Stimulated activated CD4-positive, alpha-beta T cell treated with anti-CD3 and anti-CD28 coated beads, Interleukin-1b, Interleukin-23, amount 100 ng/mL, for 1 hour (primary cell): ENCODE results near the gene MKS1.

ENCODE experiments used
- DNase-seq, 2 donors: peaks; one replicate each; pipeline ENCODE4 v3.0.0-alpha.2; 2020; ENCODE audit warnings: low read depth in 2 of 2

MKS1 gene

DNA sequence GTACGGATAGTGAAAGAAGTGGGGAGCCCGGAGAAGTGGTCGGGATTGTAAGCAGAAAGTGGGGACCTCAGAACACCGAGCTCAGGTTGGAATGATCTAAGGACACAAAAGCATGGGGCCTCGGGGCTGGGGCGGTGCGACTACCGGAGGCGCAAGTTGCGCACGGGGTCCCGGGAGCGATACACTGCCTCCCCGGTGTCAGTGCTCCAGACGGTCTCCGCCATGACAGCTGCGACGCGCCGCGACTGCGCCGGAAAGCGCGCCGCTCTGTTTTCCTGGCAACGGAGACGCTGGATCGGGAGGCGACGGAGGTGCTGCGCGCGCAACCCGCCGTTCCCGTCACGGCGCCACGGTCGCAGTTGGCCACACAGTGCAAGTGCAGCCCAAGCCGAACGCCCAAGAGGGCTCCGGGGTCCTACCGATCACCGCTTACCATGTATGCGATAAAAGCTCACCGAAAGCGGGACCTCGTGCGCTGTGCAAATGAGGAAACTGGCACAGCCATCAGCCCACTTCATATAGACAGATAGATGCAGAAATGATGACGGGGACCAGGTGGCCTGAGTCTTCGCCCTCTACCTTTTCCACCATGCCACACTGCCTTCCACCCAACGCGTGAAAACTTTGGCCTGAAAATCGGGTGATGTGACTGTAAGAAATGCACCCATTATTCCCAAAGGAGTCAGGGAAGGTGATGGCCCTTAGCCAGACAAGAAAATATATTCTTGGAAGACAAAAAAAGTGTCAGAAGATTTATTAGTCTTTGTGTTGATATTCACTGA lies at the start of gene MKS1:
Gene MKS1 (minus strand): TSS at position 249 of the 782 bp plus-strand sequence. CDS start 25 bp downstream, at position 224.
- DNase-seq = peak; percentile 88 to 89

DNA sequence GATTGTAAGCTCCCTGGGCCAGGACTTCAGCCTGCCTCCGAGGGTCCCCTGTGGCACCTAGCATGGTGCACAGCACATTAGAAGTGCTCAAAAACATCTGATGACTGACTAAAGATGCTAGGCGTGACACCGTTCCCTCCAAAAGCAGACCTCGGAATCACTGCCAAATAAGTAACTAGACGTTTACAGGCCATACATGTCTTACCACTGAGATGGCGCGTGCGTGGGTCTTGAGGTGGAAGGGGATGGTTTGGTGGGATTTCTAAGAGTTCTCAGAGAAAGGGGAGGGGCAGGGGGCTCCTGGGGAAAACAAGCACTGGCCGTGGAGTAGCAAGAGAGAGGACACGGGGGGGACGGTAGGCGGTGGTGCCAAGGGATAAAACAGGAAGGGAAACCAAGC lies 49.3 kb upstream of the MKS1 start:
- no peak for DNase-seq

DNA sequence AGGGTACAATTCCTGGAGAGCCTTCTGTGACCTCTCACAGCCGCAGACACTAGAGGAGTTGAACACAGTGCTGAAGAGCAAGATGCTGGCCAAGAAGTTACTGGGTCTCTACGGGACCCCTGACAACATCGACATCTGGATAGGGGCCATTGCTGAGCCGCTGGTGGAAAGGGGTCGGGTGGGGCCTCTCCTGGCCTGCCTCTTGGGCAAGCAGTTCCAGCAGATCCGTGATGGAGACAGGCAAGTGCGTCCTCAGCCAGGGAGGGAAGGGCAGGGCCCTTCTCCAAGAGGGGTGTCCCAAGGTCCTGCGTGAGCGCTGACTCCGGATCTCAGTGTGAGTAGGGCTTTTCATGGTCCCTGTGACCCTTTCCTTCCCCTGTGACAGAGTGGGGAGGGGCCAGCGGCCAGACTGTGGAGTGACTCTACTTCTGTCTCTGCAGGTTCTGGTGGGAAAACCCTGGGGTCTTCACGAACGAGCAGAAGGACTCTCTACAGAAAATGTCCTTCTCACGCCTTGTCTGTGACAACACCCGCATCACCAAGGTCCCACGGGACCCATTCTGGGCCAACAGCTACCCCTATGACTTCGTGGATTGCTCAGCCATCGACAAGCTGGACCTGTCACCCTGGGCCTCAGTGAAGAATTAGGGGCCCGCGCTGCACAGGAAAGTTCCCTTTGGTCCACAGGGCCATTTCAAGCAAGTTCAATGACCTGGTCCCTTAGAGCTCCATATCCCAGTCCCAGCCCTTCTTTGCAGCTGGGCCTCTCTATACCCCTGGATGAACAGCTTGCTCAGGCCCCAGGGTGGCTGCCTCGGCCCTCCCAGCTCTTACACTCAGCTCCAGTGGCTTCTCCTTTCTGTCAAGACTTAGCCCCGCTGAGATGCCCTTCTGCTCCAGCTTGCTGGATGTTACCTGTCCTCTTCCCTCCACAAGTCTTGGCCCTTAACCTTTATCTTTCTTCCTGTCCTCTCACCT lies 48.6 kb upstream of the MKS1 start:
- DNase-seq = no peak

DNA sequence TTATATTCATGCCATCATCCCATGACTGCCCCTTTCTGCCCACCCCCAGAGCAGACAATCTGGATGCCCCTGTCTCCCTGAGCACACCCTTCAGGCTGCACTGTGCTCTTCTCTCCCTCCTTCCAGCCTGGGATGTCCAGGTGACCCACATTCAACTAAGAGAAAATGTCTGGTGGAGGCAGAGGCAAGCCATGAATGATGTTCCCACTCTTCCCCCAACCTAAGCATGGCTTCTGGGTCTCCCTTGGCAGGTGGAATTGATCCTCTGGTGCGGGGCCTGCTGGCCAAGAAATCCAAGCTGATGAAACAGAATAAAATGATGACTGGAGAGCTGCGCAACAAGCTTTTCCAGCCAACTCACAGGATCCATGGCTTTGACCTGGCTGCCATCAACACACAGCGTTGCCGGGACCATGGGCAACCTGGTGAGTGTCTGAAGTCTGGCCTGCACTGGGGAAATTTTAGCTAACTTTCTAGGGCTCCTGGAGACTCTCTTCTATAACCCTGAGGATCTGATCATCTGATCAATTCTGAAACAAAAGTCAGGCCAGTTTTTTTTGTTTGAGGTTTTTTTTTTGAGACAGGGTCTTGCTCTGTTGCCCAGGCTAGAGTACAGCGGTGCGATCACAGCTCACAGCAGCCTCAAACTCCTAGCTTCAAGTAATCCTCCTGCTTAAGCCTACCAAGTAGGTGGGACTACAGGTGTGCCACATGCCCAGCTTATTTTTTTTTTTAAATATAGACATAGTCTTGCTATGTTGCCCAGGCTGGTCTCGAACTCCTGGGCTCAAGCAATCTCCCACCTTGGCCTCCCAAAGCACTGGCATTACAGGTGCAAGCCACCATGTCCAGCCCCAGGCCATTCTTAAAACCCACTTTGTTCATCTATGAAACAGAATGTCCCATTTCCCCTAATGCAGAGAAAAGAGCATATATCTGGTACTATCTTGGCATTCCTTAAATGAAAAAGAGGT lies 47.1 kb upstream of the MKS1 start:
- no peak for DNase-seq

DNA sequence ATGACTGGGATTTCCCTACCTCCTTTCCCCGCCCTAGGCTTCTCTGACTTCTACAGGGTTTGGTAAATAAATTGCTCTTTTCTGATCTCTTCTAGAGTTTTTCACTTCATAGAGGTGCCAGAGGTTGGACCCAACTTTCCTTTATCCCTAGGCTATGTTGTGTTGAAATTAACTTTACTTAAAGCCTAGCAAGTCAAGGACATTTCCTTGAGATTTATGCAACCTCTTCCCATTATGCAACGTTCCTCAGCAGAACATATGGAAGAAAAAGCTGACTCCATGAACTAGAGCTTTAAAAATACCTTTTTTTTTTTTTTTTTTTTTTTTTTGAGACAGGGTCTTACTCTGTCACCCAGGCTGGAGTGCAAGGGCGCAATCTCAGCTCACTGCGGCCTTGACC lies 46.2 kb upstream of the MKS1 start:
- DNase-seq = no peak

DNA sequence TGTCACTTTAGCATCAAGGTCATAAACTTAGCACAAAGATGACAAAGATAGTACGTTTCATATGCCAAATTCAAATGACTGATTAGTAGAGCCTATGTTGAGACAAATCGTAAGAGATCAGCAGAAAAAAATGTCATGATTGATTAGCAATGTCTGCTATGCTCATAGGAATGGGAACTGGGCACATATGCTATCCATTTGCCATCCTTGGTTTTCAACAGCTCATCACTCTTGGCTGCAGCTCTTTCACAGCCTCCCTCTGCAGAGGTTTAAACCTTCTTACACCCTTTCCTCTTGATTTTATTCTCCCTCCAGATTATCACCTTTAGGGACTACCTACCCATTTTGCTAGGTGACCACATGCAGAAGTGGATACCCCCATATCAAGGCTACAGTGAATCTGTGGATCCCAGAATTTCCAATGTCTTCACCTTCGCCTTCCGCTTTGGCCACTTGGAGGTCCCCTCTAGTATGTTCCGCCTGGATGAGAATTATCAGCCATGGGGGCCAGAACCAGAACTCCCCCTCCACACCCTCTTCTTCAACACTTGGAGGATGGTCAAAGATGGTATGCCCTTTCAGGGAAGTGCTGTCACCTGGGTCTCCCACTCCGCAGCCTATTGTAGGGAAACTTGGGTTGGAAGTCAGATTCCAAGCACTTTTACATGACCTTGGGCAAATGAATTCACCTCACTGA lies 45.5 kb upstream of the MKS1 start:
- no peak for DNase-seq

DNA sequence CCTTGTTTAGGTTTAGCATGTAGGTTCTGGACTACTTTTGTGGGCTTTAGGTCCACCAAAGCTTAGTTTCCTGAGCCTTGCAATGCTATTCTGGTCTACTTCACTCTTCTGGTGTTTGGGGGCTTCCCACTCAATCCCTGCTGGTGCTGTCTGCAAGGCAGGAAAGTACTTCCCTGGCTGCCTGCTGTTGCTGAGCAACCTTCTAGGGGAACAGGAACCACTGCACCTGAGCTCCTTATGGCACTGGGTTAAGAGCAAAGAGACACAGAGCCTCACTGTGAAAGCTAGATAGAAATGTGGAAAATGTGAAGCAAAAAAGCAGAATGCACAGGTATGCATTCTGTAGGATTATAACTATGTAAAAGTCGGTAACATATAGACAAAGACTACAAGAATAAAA lies 44.7 kb upstream of the MKS1 start:
- DNase-seq = no peak

DNA sequence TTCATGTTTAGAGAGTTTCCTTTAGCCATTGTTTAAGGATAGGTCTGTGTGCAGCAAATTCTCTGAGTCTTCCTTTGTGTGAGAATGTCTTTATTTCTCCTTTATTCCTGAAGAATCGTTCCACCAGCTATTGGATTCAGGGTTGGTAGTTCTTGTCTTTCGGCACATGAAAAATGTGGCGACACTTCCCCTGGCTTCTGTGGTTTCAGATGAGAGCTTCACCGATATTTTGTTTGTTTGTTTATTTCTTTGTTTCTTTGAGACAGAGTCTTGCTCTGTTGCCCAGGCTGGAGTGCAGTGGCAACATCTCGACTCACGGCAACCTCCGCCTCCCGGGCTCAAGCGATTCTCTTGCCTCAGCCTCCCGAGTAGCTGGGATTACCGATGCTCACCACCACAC lies 43.1 kb upstream of the MKS1 start:
- no peak for DNase-seq

DNA sequence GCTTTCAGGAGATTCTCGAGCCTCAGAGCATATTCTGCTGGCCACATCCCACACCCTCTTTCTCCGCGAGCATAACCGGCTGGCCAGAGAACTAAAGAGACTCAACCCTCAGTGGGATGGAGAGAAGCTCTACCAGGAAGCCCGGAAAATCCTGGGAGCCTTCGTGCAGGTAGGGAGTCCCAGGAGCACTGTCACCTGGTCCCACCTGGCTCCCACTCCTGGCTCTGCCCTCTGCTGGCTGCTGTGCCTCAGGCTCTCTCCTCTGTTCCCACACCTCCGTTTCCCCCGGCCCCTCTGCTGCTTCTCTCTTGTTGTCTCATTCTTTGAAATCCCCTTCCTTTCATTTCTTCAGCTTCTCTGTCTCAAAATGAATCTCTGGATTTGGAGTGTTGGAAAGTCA lies 35.7 kb upstream of the MKS1 start:
- no peak for DNase-seq

DNA sequence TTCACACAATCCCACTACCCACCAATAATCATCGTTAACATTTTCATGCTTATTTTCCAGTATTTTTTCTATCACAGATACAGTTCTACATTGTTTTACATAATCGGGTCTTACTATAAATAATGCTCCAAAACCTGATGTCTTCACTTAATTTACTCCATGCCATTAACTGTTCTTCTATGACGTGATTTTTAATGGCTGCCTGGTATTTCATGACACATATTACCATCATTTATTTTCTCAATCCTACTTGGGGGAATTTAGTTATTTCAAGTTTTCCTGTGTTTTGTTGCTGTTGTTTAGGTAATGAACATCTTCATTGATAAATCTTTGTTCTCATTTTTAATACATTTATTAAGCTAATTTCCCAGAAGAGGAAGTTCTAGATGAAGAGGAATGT lies 34.0 kb upstream of the MKS1 start:
- no peak for DNase-seq

DNA sequence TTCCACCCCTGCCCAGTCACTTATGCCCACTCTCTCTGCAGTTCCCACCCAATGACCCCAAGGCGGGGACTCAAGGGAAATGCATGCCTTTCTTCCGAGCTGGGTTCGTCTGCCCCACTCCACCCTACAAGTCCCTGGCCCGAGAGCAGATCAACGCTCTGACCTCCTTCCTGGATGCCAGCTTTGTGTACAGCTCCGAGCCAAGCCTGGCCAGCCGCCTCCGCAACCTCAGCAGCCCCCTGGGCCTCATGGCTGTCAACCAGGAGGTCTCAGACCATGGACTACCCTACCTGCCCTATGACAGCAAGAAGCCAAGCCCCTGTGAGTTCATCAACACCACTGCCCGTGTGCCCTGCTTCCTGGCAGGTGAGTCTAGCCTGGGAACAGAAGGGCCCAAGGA lies 33.1 kb upstream of the MKS1 start:
- no peak for DNase-seq

DNA sequence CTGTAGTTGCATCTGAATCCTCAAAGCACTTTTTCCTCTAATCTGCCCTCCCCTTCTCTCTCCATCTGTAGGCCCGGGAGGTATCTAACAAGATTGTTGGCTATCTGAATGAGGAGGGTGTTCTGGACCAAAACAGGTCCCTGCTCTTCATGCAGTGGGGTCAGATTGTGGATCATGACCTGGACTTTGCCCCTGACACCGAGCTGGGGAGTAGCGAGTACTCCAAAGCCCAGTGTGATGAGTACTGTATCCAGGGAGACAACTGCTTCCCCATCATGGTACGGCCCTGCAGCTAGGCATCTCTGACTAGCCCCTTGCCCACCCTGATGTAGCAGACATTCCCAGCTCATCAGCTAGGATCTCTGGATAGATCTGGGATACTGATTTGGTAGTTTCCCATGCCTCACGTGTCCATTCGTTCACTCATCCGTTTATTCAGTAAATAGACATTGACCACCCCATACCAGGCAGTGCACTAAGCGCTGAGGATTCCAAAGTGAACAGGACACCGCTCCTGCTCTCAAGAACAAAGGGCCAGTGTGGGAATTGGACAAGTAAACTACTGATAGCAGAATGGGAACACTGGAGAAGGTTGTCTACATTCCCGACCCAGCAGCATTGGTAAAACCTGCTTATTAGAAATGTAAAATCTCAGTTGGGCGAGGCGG lies 31.4 kb upstream of the MKS1 start:
- no peak for DNase-seq

DNA sequence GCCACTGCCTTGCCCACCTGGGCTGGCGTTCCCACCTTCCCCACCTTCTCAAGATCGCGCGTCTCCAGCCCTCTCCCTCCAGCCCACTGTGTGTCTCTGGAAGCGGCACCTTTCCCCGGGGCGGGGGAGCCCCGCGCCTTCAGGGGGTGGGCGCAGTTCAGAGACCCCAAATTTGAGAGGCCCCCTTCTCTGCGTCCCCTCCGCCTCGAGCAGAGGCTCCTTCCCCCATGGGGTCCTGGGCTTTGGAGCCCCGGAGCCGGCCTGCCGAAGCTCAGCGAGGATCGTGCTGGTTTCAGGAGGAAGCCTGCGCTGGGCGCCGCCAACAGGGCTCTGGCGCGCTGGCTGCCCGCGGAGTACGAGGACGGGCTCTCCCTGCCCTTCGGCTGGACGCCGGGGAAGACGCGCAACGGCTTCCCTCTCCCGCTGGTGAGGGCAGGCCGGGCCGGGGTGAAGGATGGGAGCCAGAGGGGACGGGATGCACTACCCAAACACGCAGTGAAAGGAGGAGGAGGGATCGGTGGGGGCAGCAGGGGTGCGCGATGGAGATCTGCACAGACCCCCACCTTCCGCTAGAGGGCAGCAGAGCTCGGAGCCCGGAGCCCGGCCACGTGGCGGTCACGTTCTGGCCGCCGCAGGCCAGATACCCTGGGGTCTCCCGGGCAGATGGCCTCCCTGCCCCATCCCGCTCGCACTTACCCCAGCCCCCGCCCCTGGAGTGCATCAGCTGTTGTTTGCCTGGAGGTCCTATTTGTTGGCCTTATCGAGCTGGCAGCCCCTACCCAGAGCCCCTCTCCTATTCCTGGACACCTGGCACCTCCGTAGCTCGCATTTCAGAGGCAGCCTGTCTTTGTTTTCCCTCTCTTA lies 30.4 kb upstream of the MKS1 start:
- DNase-seq = peak; percentile 46 to 70

DNA sequence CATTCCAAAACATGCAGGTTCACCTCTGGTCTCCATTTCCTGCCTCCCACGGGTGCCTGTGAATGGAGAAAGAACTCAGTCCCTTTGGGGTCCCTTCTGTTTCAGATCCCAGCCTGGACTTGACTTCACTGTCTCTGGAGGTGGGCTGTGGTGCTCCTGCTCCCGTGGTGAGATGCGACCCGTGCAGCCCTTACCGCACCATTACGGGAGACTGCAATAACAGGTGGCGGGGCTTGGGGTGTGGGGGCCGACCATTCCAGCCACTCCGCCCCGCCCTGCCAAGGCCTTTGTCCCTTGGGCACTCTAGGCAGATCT lies 29.9 kb upstream of the MKS1 start:
- no peak for DNase-seq

DNA sequence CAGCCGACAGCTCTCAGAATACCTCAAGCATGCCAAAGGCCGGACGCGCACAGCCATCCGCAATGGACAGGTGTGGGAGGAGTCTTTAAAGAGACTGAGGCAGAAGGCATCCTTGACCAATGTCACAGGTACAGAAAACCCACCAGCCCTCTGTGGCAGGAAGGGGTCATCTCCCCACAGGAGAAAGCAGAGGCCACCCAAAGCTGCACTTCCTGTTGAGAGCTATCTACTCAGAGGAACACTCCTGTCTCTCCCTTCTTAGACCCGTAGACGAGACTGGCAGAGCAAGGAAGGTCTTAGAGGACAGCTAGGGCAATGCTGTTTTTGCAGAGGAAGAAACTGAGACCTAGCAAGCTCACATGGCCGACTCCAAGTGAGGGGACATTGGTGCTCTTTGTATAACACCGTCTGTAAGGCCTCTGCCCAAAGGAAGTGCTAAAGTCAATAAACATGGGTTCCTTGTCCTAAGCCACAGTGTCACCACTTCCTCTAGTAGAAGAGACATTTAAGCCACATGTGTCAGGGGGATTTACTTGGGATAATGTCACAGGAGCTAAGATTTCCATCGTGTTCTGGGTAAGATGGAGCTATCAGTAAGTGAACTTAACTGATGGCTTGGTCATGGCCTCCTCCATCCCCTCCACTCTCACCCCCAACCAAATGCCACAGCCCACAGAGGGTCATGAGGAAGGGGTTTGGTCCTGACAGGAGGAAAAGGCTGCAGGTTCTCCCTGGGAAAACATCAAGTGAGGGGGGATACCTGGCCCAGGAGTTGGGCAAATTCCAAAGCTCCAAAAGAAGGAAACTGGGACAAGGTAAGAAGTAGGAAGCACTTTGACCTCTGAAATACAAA lies 28.7 kb upstream of the MKS1 start:
- DNase-seq = no peak

DNA sequence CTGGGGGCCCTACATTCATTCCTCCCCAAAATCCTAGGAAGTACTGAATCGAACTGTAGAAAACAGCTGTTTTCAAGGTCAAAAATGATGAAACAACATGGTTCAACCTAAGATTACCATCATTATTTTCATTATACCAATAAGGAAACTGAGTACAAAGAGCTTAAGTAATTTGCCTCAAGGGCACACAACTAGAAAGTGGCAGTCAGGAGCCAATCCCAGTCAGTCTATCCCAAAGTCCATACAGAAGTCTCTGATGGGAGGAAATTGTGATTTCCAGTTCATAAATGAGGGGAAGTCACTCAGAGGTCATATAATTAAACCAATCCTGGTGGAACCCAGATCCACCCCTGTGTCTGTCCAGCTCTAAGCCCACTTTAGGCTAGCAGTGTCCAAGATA lies 27.7 kb upstream of the MKS1 start:
- no peak for DNase-seq

DNA sequence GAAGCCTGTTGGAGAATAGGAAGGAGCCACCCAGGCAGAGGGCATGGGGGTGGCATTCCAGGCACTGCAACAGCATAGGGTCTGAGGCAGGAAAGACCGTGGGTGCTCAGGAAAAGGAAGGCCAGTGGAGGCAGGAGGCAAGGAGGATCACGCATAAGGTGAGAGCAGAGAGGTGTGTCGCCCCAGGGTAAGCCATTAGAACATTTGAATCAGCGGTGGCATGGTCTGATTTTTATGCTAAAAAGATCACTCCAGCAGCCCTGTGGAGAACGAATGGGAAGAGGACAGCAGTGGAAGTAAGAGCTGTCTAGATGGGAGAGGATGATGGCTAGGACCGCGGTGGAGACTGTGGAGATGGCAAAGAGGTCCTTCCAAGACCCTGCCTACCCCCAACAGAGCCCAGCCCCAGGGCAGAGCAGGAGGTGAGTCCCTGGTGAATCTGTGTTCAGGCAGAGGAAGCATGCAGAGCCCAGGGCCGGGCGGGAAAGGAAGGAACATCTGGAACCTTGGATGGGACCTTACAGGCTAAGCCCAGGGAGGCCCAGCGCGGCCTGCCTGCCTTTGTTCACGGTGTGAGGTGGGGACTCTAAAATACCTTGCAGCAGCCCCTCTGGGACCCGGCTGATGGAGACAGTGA lies 27.2 kb upstream of the MKS1 start:
- no peak for DNase-seq

DNA sequence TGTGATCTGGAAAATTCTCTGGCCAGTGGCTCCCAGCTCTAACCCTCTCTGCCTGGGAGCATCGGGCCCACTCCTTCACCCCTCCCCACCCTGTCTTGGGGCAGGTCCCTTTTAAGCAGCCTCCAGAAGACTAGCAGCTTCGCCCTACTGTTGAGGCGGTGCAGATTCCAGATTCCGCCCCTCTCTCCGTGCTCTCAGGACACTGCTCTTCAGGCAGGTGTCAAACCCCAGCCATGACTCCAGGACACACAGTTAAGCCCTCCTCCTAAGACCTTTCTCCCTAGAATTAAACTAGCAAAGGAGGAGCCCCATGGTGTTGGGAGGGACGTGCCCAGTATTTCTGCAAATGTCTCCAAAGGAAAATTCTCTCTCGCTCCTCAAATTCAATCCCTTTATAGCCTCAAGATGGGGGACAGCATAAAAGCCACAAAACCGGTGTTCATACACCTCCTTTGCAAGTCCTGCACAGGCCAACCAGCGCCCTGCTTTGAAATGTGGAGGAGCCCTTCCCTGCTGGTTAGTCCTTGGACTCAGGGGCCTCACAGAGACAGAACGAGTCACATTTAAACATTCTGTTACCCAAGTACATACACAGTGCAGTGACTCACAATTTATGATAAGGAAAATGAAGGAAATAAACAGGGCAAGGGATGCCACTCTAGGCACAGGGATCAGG lies 26.5 kb upstream of the MKS1 start:
- DNase-seq = no peak
